ENCODE data around the gene BCL2L14.

BCL2L14 gene

GRCh38 chr12:12054993-12055392 is 15.7 kb upstream of the BCL2L14 start:
- no peak for DNase-seq (ENCODE audit: low read depth)

- no peak for DNase-seq (ENCODE audit: low read depth)
Measured at GRCh38 chr12:12056951-12057350, 13.8 kb upstream of the BCL2L14 start.

- DNase-seq (ENCODE audit: low read depth): no peak
Measured at GRCh38 chr12:12064596-12064995, 6.1 kb upstream of the BCL2L14 start.

DNA sequence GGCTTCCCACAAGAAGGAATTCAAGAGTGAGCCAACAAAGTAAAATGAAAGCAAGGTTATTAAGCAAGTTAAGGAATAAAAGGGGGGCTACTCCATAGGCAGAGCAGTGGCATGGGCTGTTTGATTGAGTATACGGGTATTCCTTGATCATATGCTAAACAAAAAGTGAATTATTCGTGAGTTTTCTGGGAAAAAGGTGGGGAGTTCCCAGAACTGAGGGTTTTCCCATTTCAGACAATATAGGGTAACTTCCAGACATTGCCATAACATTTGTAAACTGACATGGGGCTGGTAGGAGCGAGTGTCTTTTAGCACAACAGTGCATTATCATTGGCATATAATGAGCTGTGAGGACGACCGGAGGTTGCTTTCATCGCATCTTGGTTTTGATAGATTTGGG is 2.0 kb upstream of the BCL2L14 start:
- DNase-seq (ENCODE audit: low read depth): no peak

- no peak for DNase-seq (ENCODE audit: low read depth)
Measured at GRCh38 chr12:12069821-12070548, 754 bp upstream of the BCL2L14 start.

DNA sequence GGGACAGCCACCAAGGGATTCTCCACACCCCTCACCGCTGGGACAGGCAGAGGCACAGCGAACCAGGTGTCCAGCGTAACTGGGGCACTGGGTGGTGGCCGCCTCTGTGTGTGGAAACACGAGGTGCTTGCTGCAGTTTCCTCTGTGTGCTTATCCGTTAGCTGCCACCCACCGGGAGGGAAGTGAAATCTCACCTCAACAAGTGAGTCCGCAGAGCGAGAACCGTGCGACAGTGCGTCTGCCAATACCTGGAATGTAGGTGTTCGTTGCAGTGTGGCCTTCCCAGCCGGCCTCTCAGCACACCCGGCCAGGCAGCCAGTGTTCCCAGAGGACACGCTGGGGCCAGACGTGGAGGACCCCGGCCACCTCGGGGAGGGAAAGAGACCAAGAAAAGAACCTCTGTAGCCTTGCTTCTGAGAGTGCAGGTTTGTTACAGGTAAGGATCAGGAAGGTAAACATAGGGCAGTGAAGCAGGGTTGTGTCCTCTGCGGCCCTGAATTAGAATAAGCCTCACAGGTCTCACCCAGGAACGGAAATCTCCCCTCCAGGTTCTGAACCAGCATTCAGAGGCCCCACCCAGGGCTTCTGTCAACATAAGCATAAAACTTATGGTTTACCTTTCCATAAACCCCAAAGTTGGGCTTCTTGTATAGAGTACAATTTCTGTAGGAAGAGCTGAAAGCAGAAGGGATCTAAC is 1.5 kb downstream of the BCL2L14 start:
- peak; percentile 9 for DNase-seq (ENCODE audit: low read depth)

DNA sequence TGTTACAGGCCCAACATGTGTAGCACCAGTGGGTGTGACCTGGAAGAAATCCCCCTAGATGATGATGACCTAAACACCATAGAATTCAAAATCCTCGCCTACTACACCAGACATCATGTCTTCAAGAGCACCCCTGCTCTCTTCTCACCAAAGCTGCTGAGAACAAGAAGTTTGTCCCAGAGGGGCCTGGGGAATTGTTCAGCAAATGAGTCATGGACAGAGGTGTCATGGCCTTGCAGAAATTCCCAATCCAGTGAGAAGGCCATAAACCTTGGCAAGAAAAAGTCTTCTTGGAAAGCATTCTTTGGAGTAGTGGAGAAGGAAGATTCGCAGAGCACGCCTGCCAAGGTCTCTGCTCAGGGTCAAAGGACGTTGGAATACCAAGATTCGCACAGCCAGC is 8.6 kb downstream of the BCL2L14 start:
- no peak for DNase-seq (ENCODE audit: low read depth)

- no peak for DNase-seq (ENCODE audit: low read depth)
Measured at GRCh38 chr12:12081836-12082497, 11.2 kb downstream of the BCL2L14 start.

GRCh38 chr12:12083688-12084087 is 12.9 kb downstream of the BCL2L14 start:
- no peak for DNase-seq (ENCODE audit: low read depth)

GRCh38 chr12:12086362-12086761 is 15.6 kb downstream of the BCL2L14 start:
- DNase-seq (ENCODE audit: low read depth): no peak

- DNase-seq (ENCODE audit: low read depth): no peak
Measured at GRCh38 chr12:12086973-12087692, 16.4 kb downstream of the BCL2L14 start.

DNA sequence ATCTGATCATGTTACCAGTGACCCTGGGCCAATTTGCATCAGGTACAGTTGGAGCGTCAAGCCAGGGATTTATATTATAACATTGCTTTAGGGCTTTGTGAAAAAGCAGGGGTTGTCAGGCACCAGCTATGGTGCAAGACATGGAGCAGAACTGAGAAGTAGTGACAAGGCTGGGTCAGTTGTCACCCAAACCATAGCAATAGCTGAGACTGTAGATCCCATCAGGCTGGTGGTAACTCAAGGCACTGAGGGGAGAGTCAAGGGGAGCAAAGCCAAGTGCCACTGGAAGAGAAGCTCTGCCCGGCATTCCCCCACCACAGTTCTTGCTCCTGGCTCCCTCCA is 16.9 kb downstream of the BCL2L14 start:
- no peak for DNase-seq (ENCODE audit: low read depth)

DNA sequence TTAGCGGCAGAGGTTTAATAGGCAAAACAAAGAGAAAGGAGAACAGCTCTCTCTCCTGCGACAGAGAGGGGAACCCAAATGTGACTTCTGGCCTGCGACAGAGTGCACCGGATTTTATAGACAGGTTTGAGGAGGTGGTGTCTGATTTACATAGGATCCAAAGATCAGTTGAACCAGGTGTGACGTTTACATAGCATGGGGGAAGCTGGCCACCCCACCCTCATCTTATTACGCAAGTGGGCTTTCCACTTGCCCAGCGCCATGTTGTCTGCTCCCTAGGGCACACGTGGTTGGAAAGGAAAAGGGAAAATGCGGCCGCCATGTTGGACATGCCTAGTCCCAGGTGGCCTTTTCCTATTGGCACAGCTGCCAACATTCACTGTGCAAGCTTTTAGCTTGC is 17.4 kb downstream of the BCL2L14 start:
- no peak for DNase-seq (ENCODE audit: low read depth)

DNA sequence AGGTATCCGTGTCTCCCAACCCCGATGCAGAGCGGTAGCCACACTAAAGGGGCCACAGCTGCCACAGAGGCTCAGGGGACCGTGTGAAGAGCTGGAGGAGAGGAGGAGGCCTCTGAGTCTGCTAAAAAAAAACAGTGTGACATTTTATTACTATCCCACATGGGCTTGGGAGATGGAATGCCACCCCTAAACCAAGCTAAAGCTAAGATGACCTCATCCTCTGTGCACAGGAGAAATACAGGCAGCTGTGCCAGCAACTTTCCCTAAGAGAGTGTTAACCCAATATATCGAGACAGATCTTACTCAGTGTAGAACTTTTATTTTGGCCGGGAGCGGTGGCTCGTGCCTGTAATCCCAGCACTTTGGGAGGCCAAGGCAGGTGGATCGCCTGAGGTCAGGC is 18.0 kb downstream of the BCL2L14 start:
- no peak for DNase-seq (ENCODE audit: low read depth)

DNA sequence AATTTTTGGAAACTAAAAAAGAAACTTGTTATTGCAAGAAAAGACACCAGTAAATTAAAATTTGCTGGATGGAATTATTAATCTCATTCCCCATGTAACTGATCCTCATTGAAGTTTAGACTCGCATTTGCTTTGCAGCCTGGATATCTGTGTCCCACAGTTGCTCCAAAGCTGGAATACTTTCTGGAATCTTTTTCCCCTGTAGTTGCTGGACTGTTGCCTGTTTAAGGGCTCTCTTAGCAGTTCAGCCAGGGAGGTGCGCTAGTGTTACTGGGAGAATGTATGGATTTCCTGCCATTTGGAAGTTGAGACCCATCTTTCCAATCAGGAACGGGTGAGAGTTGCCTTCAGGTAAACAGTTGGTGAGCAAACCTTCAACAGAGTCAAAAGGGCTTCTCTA is 20.3 kb downstream of the BCL2L14 start:
- DNase-seq (ENCODE audit: low read depth): no peak

DNA sequence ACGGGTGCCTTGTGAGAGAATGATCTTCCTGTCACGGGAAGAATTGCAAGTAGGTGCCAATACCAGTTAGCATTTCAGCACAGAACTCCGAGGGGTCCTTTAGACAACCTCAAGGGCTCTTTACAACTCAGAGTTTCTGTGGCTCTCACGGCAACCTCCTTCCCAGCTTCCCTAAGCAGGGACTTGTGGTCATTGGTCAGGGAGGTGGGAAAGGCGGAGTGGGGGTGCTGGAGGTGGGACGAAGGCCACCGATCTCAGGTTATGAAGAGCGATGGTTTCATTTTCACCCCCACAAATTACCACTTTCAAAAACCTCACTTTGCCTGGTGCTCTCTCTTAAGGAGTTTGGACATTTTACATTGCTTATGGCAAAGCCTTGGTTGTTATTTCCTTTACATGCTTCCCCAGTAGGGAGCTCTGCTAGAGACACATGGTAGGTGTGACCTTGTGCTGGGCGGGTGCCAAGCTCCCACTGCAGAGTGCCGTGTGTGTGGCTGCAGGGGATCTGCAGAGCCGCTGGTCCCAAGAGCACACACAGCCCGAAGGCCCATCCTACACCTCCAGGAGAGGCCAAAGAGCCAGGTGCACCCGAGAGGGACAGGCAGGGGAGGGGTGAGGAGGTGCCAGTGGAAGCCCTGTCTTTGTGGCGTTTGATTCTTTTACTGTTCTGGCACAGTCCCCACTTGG is 21.4 kb downstream of the BCL2L14 start:
- no peak for DNase-seq (ENCODE audit: low read depth)

DNA sequence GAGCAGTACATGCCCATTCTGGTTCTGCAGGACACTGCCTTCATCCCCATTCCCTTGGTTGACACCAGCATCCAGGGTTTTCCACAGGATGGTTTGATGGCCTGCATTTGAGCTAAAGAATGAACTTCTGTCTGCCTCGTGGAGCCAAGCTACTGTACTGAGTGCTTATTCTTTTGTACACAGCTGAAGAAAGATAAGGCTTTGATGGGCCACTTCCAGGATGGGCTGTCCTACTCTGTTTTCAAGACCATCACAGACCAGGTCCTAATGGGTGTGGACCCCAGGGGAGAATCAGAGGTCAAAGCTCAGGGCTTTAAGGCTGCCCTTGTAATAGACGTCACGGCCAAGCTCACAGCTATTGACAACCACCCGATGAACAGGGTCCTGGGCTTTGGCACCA is 23.7 kb downstream of the BCL2L14 start:
- no peak for DNase-seq (ENCODE audit: low read depth)

DNA sequence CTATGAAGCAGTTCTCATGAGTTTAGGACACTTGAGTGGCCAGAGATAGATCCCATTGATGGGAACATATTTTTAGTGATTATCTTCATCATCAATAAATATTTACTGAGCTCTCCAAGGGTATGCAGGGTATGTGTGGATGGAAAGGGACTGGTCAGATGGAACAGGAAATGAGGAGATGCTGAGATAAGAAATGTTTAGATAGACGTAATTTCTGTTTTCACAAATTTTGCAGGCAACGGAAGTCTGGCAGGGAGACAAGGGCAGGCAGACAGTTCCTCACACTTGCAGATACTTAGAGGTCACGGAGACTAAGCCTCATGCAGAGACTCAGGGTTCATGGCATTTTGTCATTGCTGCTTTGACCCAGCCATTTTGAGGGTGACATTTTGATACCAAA is 24.3 kb downstream of the BCL2L14 start:
- DNase-seq (ENCODE audit: low read depth): no peak

GRCh38 chr12:12097891-12098690 is 27.4 kb downstream of the BCL2L14 start:
- no peak for DNase-seq (ENCODE audit: low read depth)

GRCh38 chr12:12098691-12099015 is 27.9 kb downstream of the BCL2L14 start:
- no peak for DNase-seq (ENCODE audit: low read depth)

DNA sequence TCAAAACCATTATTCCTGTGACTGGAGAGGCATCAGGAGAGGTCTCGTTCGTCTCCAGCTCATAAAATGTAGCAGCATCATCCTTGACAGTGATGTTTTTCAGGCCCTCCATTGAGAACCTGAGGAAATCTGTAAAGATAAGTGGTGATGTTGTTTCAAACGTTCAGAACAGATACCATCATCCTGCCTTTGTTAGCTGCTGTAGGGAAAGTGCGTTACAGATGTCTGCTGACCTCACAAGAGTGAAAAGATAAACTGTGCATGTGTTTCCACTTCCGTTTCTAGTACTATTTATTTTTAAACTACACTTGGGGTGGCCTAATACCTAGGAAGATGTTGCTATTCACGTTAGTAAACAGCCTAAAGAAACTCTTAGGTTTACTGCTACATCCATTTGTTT is 28.4 kb downstream of the BCL2L14 start:
- no peak for DNase-seq (ENCODE audit: low read depth)

DNA sequence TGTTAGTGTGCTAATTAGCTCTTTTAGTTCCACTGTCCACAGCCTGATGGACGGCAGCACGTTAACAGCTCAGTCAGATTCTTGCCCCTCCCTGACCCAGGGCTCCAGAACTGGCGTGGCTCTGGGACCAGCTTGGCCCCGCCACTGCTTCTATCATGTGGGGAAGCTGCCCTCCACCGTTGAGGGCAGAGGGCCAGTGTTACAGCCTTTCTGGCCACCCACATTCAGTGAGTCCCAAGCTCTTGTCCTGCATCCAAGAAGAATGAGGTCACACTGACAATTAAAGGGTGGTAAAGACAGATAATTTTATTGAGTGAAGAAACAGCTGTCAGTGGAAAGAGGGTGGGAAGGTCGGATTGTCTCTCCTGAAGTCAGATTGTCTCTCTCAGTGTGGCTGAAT is 36.9 kb downstream of the BCL2L14 start:
- DNase-seq (ENCODE audit: low read depth): no peak

Data from activated T-cell treated with anti-CD3 and anti-CD28 coated beads for 24 hours (primary cell).